GM18499 (cell line): ENCODE measurements around the gene HIPK3.
"Not testable (repeated sequence)": the region's sequence is repeated elsewhere in the genome, so short reads cannot be mapped to it uniquely, and the experiment has no call there.

Experiments used
- ATAC-seq: cut with Tn5 transposase; IDR thresholded peaks from one replicate; pipeline ENCODE4 v1.9.1; 2021; ENCODE audit warnings: moderate number of reproducible peaks; ENCODE audit not compliant: insufficient read depth, unreplicated experiment

The HIPK3 gene

DNA sequence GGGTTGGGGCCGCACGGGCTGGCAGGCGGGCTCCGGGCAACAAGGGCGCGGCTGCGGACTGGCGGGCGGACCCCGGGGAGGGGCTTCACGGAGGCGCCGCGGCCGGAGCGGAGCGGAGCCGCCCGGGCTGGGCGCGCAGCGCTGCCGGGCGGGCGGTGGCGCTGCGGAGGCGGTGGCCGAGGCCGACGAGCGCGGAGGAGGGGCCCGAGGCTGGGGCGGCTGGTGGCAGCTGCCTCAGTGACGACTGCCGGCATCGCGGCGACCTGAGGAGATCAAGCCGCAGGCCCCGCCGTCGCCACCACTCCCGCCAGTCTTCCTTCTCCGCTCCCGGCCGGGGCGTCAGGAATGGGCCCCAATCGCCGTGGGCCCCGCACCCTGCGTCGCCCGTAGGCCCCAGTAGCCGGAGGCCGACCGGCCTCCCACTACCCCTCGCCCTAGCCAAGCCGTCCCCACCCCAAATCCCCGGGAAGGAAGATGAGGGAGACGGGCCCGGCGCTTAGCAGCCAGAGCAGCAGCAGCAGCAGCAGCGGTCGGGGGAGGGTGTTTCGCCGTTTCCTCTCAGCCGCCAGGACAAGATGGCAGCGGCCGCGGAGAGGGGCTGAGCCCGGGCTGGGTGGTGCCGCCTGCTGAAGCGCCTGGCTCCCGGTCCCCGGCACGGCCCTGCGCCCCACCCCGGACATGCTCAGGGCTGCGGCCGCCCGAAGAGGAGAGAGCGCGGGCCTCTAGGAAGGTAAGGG is at the start of gene HIPK3:
Gene HIPK3 (plus strand): TSS at position 222 of the 737 bp plus-strand sequence.
- no peak for ATAC-seq

GRCh38 chr11:33207408-33207985 is 49.7 kb upstream of the HIPK3 start:
- ATAC-seq: no peak

- no peak for ATAC-seq
Measured at GRCh38 chr11:33208150-33208549, 49.0 kb upstream of the HIPK3 start.

GRCh38 chr11:33211153-33211552 is 46.0 kb upstream of the HIPK3 start:
- ATAC-seq: no peak

DNA sequence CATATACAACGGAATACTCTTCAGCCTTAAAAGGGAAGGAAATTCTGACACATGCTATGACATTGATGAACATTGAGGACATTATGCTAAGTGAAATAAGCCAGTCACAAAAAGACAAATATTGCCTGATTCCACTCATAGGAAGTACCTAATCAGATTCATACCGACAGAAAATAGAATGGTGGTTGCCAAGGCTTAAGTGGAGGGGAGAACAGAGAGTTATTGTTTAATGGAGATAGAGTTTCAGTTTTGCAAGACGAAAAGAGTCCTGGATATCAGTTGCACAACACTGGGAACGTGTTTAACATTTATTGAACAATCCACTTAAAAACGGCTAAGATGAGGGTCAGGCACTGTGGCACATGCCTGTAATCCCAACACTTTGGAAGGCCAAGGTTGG is 45.6 kb upstream of the HIPK3 start:
- ATAC-seq: no peak

DNA sequence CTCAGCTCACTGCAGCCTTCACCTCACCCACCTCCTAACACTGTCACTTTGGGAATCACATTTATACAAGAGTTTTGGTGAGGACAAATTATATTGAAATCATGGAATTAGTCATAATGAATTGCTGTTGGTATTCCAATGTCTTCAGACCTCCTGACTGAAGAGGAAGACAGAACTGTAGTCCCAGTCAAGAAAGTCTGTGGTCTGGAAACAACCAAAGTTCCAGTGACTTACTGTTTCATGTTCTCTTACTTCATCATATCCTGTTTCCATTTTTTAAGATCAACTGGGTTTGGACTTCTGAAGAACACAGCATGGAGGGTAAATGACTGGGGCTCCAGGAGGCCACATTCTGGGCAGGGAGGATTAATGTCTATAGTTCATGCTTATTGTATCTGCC is 43.0 kb upstream of the HIPK3 start:
- no peak for ATAC-seq

GRCh38 chr11:33214767-33215166 is 42.4 kb upstream of the HIPK3 start:
- ATAC-seq: no peak

GRCh38 chr11:33216676-33217075 is 40.5 kb upstream of the HIPK3 start:
- ATAC-seq: not testable (repeated sequence)

- ATAC-seq: no peak
Measured at GRCh38 chr11:33222052-33222750, 35.0 kb upstream of the HIPK3 start.

DNA sequence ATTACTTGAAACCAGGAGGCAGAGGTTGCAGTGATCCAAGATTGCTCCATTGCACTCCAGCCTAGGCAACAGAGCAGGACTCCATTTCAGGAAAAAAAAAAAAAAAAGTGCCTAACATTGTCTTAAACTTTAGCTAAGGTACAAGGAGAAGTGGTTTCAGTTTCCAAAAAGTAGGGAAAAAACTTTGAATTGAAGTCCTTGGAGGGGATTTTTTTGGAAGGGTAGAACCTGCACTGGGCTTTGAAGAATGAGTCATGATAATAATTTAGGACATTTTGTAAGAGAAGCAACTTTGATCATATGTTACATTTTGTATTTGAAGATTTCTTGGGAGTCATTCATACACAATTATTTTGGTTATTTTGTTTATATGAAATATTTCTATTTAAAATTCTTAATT is 31.8 kb upstream of the HIPK3 start:
- ATAC-seq: no peak

- no peak for ATAC-seq
Measured at GRCh38 chr11:33227578-33228261, 29.5 kb upstream of the HIPK3 start.

DNA sequence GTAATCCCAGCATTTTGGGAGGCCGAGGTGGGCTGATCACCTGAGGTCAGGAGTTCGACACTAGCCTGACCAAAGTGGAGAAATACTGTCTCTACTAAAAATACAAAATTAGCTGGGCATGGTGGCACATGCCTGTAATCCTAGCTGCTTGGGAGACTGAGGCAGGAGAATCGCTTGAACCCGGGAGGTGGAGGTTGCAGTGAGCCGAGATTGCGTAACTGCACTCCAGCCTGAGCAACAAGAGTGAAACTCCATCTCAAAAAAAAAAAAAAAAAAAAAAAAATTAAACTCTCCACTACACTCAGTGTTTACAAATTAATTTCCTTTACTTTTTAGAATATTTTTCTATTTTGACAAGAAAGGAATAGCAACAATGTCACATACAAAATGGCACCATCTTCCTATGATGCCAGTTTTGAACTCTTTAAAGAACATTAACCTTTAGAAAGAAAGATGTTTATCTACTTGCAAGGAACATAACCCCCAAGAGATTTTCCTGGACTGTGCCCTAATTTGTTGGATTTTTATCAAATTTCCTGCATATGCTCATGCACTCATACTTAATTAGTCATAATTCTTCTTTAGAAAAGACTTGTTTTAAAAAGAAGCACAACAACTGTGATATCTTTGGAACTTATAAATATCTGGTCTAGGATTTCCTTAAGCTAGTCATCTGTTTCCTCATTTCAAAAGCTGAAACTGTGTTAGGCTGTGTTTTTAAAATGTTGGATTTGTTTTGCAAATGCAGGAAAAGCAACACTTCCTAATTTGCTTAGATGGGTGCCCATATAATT is 22.6 kb upstream of the HIPK3 start:
- ATAC-seq: no peak

DNA sequence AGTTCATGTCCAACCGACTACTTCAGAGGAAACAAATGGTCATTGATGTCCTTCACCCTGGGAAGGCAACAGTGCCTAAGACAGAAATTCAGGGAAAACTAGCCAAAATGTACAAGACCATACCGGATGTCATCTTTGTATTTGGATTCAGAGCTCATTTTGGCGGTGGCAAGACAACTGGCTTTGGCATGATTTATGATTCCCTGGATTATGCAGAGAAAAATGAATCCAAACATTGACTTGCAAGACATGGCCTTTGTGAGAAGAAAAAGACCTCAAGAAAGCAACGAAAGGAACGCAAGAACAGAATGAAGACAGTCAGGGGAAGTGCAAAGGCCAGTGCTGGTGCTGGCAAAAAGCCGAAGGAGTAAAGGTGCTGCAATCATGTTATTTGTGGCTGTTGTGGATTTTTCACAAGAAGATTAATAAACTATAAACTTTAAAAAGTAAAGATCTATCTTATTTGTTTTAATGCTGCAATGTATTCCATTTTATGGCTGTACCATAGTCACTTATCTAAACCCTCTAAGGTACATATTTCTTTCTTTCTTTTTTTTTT is 20.1 kb upstream of the HIPK3 start:
- ATAC-seq: no peak

- ATAC-seq: no peak
Measured at GRCh38 chr11:33242575-33242974, 14.6 kb upstream of the HIPK3 start.

- not testable (repeated sequence) for ATAC-seq
Measured at GRCh38 chr11:33243654-33244053, 13.5 kb upstream of the HIPK3 start.

DNA sequence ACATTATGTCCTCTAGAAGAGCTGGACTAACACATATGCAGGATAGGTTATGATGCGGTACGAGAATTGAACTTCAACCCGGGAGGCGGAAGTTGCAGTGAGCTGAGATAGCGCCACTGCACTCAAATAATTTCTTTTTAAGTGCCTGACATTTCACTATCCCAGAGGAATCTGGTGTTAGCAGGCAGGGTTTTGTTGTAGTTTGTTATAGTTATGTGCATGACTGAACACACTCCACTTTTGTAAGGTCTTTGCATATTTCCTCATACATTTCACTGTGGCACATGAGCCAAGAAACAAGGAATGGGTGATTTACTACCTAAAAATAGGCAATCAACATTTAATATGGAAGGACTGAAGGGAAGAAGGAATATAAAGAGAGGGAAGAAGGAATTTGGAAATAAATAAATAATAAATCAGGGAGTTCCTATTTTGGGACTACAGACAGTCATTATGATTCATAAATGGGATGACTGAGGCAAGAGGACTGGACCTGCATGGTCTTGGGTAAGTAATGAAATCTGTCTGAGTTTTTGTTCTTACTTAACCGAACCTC is 8.7 kb upstream of the HIPK3 start:
- ATAC-seq: no peak

- ATAC-seq: no peak
Measured at GRCh38 chr11:33256031-33256812, 959 bp upstream of the HIPK3 start.

- no peak for ATAC-seq
Measured at GRCh38 chr11:33256813-33257159, 395 bp upstream of the HIPK3 start.
